Breast epithelium (tissue), 4 donors: ENCODE measurements around the gene HPGDS. TPM values are rescaled to one million over a fixed set of nuclear protein-coding genes. Genes with fewer than 3 reads are reported as not detected.

ENCODE experiments used
- DNase-seq, 2 donors: peaks; one replicate each; pipeline ENCODE4 v3.0.0-alpha.2; 2019; ENCODE audit warnings: low spot score in 2 of 2
- H3K27ac ChIP-seq, 2 donors: fragments of 200-600 bp; sonication (generic) in 1 of 2; one replicate each; pipeline ENCODE4 v1.5.1; 2016 to 2019; ENCODE audit warnings: mild to moderate bottlenecking in 1 of 2
- H3K27me3 ChIP-seq, 2 donors: fragments of 200-600 bp; sonication (generic) in 1 of 2; one replicate each; pipeline versions ENCODE4 v1.5.1 to v1.6.0; 2017 to 2019; ENCODE audit warnings: control low read depth in 1 of 2, mild to moderate bottlenecking in 1 of 2
- H3K36me3 ChIP-seq: fragments of 200-600 bp; one replicate; pipeline ENCODE4 v1.5.1; 2019
- H3K4me1 ChIP-seq, 2 donors: fragments of 200-600 bp; sonication (generic); one replicate each; pipeline ENCODE4 v1.5.1; 2016 to 2019; ENCODE audit warnings: control low read depth in 1 of 2
- H3K4me3 ChIP-seq, 3 donors: fragments of 200-600 bp; sonication (generic); 1 replicate in 2 of 3; 2 replicates in 1 of 3; pipeline ENCODE4 v1.5.1; 2016 to 2019; ENCODE audit warnings: mild to moderate bottlenecking in 3 of 3, moderate library complexity in 2 of 3
- H3K9me3 ChIP-seq, 2 donors: fragments of 200-600 bp; sonication (generic) in 1 of 2; one replicate each; pipeline ENCODE4 v1.5.1; 2016 to 2019; ENCODE audit warnings: control low read depth in 1 of 2
- POLR2A ChIP-seq: fragments of 450-650 bp; IDR thresholded peaks from one replicate; pipeline ENCODE4 v1.6.1; 2016; ENCODE audit warnings: antibody characterized with exemption, mild to moderate bottlenecking, moderate library complexity
- POLR2AphosphoS5 ChIP-seq, 3 donors: sonication (generic); formaldehyde crosslinking; IDR thresholded peaks; one replicate each; pipeline ENCODE4 v1.6.1; 2017; ENCODE audit warnings: antibody characterized with exemption in 3 of 3
- intact Hi-C: fragments of 100-400 bp; cut with DNase I; formaldehyde crosslinking; loops from one replicate; pipeline ENCODE4 v1.15.1; 2023; ENCODE audit warnings: low total_unique reads
- total RNA-seq, 3 donors: library from RNA; depleted of rRNA; stranded (reverse); fragments of >200 nt; gene quantifications; one replicate each; pipeline ENCODE4 v1.1.0, GENCODE V29; 2016
- TF ChIP-seq, protein P1 (sequence below), 3 donors: fragments of 450-650 bp; IDR thresholded peaks; one replicate each; pipeline ENCODE4 v1.5.1; 2016 to 2017; ENCODE audit warnings: antibody characterized with exemption in 3 of 3, mild to moderate bottlenecking in 3 of 3, moderate library complexity in 3 of 3

Gene HPGDS
- total RNA-seq, 3 donors from 2014 or later = 0.98 to 7.5 (median 2.0) TPM

DNA sequence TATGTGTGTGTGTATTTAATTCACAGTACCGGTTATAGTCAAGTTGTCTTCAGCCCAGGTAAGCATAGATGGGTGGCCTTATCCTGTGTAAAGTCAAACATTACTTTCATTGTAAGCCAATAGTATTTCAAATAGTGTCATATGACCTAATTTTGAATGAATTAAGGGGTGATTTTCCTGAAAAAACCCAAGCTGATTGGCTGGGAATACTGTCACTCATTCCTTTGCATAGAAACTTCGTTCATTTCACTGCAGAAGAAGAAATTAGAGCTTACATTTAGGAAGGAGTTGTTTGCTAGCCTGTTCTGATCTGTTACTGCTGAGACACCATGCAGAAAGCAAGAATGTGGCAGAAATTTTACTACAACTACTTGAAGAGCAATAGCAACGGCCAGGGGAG, 89.6 kb downstream of the HPGDS start:
- TF ChIP-seq POLR2A = no peak
- TF ChIP-seq, protein P1, sequence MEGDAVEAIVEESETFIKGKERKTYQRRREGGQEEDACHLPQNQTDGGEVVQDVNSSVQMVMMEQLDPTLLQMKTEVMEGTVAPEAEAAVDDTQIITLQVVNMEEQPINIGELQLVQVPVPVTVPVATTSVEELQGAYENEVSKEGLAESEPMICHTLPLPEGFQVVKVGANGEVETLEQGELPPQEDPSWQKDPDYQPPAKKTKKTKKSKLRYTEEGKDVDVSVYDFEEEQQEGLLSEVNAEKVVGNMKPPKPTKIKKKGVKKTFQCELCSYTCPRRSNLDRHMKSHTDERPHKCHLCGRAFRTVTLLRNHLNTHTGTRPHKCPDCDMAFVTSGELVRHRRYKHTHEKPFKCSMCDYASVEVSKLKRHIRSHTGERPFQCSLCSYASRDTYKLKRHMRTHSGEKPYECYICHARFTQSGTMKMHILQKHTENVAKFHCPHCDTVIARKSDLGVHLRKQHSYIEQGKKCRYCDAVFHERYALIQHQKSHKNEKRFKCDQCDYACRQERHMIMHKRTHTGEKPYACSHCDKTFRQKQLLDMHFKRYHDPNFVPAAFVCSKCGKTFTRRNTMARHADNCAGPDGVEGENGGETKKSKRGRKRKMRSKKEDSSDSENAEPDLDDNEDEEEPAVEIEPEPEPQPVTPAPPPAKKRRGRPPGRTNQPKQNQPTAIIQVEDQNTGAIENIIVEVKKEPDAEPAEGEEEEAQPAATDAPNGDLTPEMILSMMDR (IDR thresholded peaks at IDR 0.05) = no peak
- no peak for TF ChIP-seq POLR2AphosphoS5 (IDR thresholded peaks at IDR 0.05)
- no peak for DNase-seq
- Histone ChIP-seq H3K4me1 (no peaks in the 10 kb centered on the region), H3K27ac (no peak overlapping the region), H3K27me3 (no peaks in the 10 kb centered on the region), H3K9me3 (no peaks in the 10 kb centered on the region), H3K36me3 (peaks cover 13% of the 10 kb centered on the region), H3K4me3 (no peak overlapping the region)
- intact Hi-C loops = no loop called here

DNA sequence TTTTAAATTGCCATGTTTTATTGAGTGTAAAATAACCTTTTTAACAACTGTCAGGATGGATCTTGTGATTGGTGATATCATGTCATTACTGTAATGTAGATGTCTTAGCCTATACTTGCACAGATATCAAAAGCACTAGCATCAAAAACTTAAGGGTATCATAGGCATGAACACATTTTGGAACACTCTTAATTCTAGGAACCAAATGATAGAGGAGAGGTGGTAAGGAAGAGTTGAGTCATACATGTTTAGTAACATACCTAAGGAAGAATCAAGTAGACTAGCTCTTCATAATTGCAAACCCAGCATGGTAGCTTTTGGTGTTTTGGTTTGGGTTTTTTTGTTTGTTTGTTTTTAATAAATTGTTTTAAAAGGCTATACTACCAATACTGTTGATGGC, 91.5 kb downstream of the HPGDS start:
- intact Hi-C loops = no loop called here
- no peak for DNase-seq
- TF ChIP-seq POLR2AphosphoS5 (IDR thresholded peaks at IDR 0.05) (no peak), POLR2A (no peak)
- TF ChIP-seq, protein P1 (IDR thresholded peaks at IDR 0.05) = no peak
- H3K4me1 ChIP-seq = no peaks in the 10 kb centered on the region
- no peaks in the 10 kb centered on the region for H3K9me3 ChIP-seq
- H3K27ac ChIP-seq = no peak overlapping the region
- peaks cover 13% of the 10 kb centered on the region for H3K36me3 ChIP-seq
- no peaks in the 10 kb centered on the region for H3K27me3 ChIP-seq
- H3K4me3 ChIP-seq = no peak overlapping the region

Other genes with a start within 250 kb of the HPGDS start
- 10 to 100 TPM; 18.4 to 41.4 (median 32.1) TPM for gene SMARCAD1, start 135.0 kb downstream of the HPGDS start, total RNA-seq
- gene PDLIM5, start 109.1 kb upstream of the HPGDS start, total RNA-seq = 100 to 1,000 TPM; 120 to 263 (median 158) TPM